Sigmoid colon (tissue), 7 donors: ENCODE results near the gene KRR1. TPM values are rescaled to one million over a fixed set of nuclear protein-coding genes. Genes with fewer than 3 reads are reported as not detected.
"Not testable (repeated sequence)": the region's sequence is repeated elsewhere in the genome, so short reads cannot be mapped to it uniquely, and the experiment has no call there.

Source experiments
- DNase-seq: peaks from one replicate; pipeline ENCODE4 v3.0.0-alpha.2; 2019
- H3K27ac ChIP-seq, 4 donors: fragments of 200-600 bp; sonication (generic); one replicate each; pipeline ENCODE4 v1.5.1; 2016 to 2019; ENCODE audit warnings: mild to moderate bottlenecking in 1 of 4
- H3K27me3 ChIP-seq, 3 donors: fragments of 200-600 bp; sonication (generic); one replicate each; pipeline ENCODE4 v1.5.1; 2019; ENCODE audit warnings: mild to moderate bottlenecking in 1 of 3
- H3K36me3 ChIP-seq, 4 donors: fragments of 200-600 bp; sonication (generic); one replicate each; pipeline ENCODE4 v1.5.1; 2016 to 2019
- H3K4me1 ChIP-seq, 4 donors: fragments of 200-600 bp; sonication (generic); one replicate each; pipeline ENCODE4 v1.5.1; 2017 to 2019
- H3K4me3 ChIP-seq, 4 donors: fragments of 200-600 bp; sonication (generic); one replicate each; pipeline ENCODE4 v1.5.1; 2017 to 2019; ENCODE audit warnings: mild to moderate bottlenecking in 2 of 4, moderate library complexity in 1 of 4
- H3K9me3 ChIP-seq, 4 donors: fragments of 200-600 bp in 3 of 4; sonication (generic) in 3 of 4; one replicate each; pipeline versions ENCODE4 v1.5.1 to v1.6.1; 2013 to 2019
- EP300 ChIP-seq, 4 donors: sonication (generic); formaldehyde crosslinking; IDR thresholded peaks; one replicate each; pipeline ENCODE4 v1.6.1; 2017; ENCODE audit warnings: antibody characterized with exemption in 4 of 4
- POLR2A ChIP-seq, 2 donors: fragments of 450-650 bp; IDR thresholded peaks; one replicate each; pipeline ENCODE4 v1.6.1; 2016; ENCODE audit warnings: antibody characterized with exemption in 2 of 2, mild to moderate bottlenecking in 2 of 2, moderate library complexity in 2 of 2
- POLR2AphosphoS5 ChIP-seq, 4 donors: sonication (generic); formaldehyde crosslinking; IDR thresholded peaks; one replicate each; pipeline ENCODE4 v1.6.1; 2017; ENCODE audit warnings: antibody characterized with exemption in 4 of 4
- WGBS, 2 donors: extraction: QIAGEN DNeasy Blood & Tissue Kit; methylation state at CpG; one replicate each; pipeline ENCODE4 v1.1.7; 2013; 5-methylcytosine and 5-hydroxymethylcytosine counted together
- intact Hi-C: fragments of 100-400 bp; cut with DNase I; formaldehyde crosslinking; loops from one replicate; pipeline ENCODE4 v1.15.1; 2023
- polyA plus RNA-seq, 3 donors: library from polyadenylated mRNA; stranded (reverse); fragments of 200-250 nt; gene quantifications; one replicate each; pipeline ENCODE4 v1.2.3, GENCODE V29; 2013
- total RNA-seq, 4 donors: library from RNA; depleted of rRNA; stranded (reverse); fragments of >200 nt; gene quantifications; one replicate each; pipeline ENCODE4 v1.1.0, GENCODE V29; 2016
- TF ChIP-seq, protein P1 (sequence below), 4 experiments: fragments of 450-650 bp in 3 of 4; fragments of 200-600 bp in 1 of 4; IDR thresholded peaks; one replicate each; pipeline ENCODE4 v1.5.1; 2016 to 2019; ENCODE audit warnings: antibody characterized with exemption in 4 of 4, mild to moderate bottlenecking in 3 of 4, moderate library complexity in 2 of 4
- donor health status: healthy with polysubstance abuse.
- donor health status: Bipolar disorder and iron deficiency.
- donor health status: healthy.

The KRR1 gene
- total and polyA plus RNA-seq, 7 donors: 9.7 to 40.0 (median 20.3) TPM

DNA sequence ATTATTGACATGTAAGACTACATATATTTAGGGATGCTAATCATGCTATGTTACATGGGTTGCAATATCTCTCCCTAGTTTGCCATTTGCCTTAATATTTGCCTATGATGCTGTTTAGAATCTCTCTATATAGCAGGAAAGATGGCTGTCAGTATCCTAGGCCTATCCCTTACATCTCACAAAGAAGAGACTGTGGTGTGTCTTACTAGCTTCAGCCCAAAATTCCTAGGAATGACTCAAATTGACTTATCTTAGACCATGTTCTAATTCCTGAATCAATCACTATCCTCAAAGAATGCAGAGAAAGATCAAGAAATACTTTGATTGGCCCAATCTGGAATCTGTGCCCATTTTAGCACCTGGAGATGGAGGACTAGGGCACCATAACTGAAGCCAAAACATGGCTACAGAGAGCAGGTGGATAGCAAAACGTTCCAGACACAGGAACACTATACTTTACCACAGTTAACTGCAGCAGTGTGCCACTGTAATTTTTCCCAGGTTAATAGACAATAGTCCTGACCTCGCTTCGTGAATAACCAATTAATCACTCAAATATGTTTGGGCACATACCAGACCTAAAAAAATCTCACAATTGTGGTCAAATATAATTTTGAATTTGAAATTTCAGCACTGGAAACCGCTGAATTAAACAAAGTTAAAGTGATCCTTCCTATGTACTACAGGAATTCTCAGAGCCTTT lies 63.6 kb downstream of the KRR1 start:
- TF ChIP-seq POLR2A (IDR thresholded peaks at IDR 0.05): no peak
- TF ChIP-seq EP300 (IDR thresholded peaks at IDR 0.05): no peak
- TF ChIP-seq, protein P1, sequence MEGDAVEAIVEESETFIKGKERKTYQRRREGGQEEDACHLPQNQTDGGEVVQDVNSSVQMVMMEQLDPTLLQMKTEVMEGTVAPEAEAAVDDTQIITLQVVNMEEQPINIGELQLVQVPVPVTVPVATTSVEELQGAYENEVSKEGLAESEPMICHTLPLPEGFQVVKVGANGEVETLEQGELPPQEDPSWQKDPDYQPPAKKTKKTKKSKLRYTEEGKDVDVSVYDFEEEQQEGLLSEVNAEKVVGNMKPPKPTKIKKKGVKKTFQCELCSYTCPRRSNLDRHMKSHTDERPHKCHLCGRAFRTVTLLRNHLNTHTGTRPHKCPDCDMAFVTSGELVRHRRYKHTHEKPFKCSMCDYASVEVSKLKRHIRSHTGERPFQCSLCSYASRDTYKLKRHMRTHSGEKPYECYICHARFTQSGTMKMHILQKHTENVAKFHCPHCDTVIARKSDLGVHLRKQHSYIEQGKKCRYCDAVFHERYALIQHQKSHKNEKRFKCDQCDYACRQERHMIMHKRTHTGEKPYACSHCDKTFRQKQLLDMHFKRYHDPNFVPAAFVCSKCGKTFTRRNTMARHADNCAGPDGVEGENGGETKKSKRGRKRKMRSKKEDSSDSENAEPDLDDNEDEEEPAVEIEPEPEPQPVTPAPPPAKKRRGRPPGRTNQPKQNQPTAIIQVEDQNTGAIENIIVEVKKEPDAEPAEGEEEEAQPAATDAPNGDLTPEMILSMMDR (IDR thresholded peaks at IDR 0.05): no peak
- no peak for TF ChIP-seq POLR2AphosphoS5 (IDR thresholded peaks at IDR 0.05)
- H3K27ac ChIP-seq: no peak overlapping the region
- no peak for DNase-seq
- no peaks in the 10 kb centered on the region for H3K9me3 ChIP-seq
- H3K4me1 ChIP-seq: no peaks in the 10 kb centered on the region
- no peaks in the 10 kb centered on the region for H3K27me3 ChIP-seq
- 74 to 82% methylated on average over 4 of the region's 4 CpGs for WGBS, 2 donors
- H3K4me3 ChIP-seq: no peak overlapping the region
- no peaks in the 10 kb centered on the region for H3K36me3 ChIP-seq
- intact Hi-C loops: no loop called here

DNA sequence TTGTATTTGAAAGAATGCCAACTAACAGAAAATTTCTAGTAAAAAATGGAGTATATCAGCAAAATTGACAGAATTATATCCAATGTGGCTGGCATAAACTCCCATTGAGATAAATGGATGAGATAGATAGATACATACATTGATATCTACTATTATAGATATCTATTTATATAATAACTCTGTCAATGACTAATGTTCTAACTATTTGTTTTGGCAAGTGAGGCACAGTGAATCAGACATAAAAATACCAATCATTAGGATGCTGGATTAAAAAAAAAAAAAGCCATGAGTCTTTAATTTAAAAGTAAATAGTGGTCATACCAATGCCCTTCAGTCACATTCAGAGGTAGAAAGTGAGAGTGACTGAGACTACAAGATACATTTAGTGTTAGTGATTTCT lies 64.6 kb downstream of the KRR1 start:
- DNase-seq: no peak
- Histone ChIP-seq H3K27me3 (no peaks in the 10 kb centered on the region), H3K36me3 (no peaks in the 10 kb centered on the region), H3K27ac (no peak overlapping the region), H3K4me3 (no peak overlapping the region), H3K4me1 (no peaks in the 10 kb centered on the region), H3K9me3 (no peaks in the 10 kb centered on the region)
- intact Hi-C loops: no loop called here
- TF ChIP-seq POLR2AphosphoS5 (IDR thresholded peaks at IDR 0.05) (no peak), EP300 (IDR thresholded peaks at IDR 0.05) (no peak), POLR2A (IDR thresholded peaks at IDR 0.05) (no peak)
- TF ChIP-seq, protein P1 (IDR thresholded peaks at IDR 0.05): no peak

- 69 to 89% methylated on average over 7 of the region's 7 CpGs for WGBS, 2 donors
- H3K4me1 ChIP-seq, H3K27me3 ChIP-seq, H3K27ac ChIP-seq, H3K4me3 ChIP-seq, H3K36me3 ChIP-seq, H3K9me3 ChIP-seq, intact Hi-C loops, DNase-seq: not testable (repeated sequence)
Measured at GRCh38 chr12:75445137-75445507, 66.3 kb downstream of the KRR1 start.

DNA sequence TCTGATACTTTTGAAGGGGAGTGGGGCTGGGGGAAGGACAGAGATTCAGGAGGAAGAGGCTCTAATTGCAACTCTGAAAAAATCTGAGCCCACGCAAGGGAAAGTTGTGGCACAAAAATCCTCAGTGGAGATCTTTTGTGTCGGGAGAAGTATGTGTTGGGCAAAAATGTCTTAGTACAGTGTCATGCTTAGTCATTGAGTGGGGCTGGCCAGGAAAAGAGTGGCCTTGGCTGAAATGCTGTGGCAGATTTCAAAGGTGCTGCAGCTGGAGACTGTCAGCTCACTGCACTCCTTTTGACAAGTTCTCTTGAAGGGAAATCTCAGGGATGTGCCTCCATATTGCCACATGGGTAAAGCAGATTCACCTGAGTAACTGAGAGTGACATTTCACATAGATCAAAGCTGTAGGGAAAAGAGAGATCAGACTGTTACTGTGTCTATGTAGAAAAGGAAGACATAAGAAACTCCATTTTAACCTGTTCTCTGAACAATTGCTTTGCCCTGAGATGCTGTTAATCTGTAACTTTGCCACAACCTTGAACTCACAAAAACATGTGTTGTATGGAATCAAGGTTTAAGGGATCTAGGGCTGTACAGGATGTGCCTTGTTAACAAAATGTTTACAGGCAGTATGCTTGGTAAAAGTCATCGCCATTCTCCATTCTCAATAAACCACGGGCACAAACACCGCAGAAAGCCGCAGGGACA lies 66.8 kb downstream of the KRR1 start:
- WGBS, 2 donors: 84 to 88% methylated on average over 6 of the region's 6 CpGs
- DNase-seq: no peak
- H3K27ac ChIP-seq: no peak overlapping the region
- H3K4me3 ChIP-seq: no peak overlapping the region
- no peaks in the 10 kb centered on the region for H3K27me3 ChIP-seq
- no peaks in the 10 kb centered on the region for H3K36me3 ChIP-seq
- peaks cover 0 to 4% (median 0%) of the 10 kb centered on the region in 4 donors for H3K9me3 ChIP-seq
- intact Hi-C loops: no loop called here
- TF ChIP-seq POLR2AphosphoS5 (IDR thresholded peaks at IDR 0.05): no peak
- no peak for TF ChIP-seq POLR2A (IDR thresholded peaks at IDR 0.05)
- TF ChIP-seq, protein P1 (IDR thresholded peaks at IDR 0.05): no peak
- no peak for TF ChIP-seq EP300 (IDR thresholded peaks at IDR 0.05)
- no peaks in the 10 kb centered on the region for H3K4me1 ChIP-seq

DNA sequence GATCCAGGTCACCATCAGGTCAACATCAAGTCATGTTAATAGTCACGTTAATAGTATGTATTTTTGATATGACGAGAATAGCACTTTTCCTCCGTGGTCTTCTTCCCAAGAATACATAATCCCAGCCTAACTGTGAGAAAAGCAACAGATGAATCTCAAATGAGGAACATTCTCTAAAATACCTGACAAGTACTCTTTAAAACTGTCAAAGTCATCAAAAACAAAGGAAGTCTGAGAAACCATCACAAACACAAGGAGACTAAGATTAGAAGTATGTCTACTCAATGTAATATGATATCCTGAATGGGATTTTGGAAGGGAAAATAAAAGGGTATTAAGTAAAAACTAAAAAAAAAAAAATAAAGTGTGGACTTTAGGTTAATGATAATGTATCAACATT lies 67.7 kb downstream of the KRR1 start:
- intact Hi-C loops: no loop called here
- no peak overlapping the region for H3K27ac ChIP-seq

GRCh38 chr12:75442454-75442853 lies 69.0 kb downstream of the KRR1 start:
- H3K36me3 ChIP-seq, H3K4me3 ChIP-seq, H3K27ac ChIP-seq, intact Hi-C loops, H3K27me3 ChIP-seq, H3K9me3 ChIP-seq, H3K4me1 ChIP-seq, DNase-seq: not testable (repeated sequence)
- WGBS, 2 donors: 20 to 55% methylated on average over 3 of the region's 3 CpGs

More for the DNA sequence above, 67.7 kb downstream of the KRR1 start:
- TF ChIP-seq POLR2A (IDR thresholded peaks at IDR 0.05): no peak
- TF ChIP-seq POLR2AphosphoS5 (IDR thresholded peaks at IDR 0.05): no peak
- TF ChIP-seq, protein P1 (IDR thresholded peaks at IDR 0.05): no peak
- TF ChIP-seq EP300 (IDR thresholded peaks at IDR 0.05): no peak
- DNase-seq: no peak
- Histone ChIP-seq H3K36me3 (no peaks in the 10 kb centered on the region), H3K9me3 (peaks cover 0 to 4% (median 0%) of the 10 kb centered on the region in 4 donors), H3K4me3 (no peak overlapping the region), H3K27me3 (no peaks in the 10 kb centered on the region), H3K4me1 (no peaks in the 10 kb centered on the region)
- 44 to 63% methylated on average over 3 of the region's 3 CpGs for WGBS, 2 donors

DNA sequence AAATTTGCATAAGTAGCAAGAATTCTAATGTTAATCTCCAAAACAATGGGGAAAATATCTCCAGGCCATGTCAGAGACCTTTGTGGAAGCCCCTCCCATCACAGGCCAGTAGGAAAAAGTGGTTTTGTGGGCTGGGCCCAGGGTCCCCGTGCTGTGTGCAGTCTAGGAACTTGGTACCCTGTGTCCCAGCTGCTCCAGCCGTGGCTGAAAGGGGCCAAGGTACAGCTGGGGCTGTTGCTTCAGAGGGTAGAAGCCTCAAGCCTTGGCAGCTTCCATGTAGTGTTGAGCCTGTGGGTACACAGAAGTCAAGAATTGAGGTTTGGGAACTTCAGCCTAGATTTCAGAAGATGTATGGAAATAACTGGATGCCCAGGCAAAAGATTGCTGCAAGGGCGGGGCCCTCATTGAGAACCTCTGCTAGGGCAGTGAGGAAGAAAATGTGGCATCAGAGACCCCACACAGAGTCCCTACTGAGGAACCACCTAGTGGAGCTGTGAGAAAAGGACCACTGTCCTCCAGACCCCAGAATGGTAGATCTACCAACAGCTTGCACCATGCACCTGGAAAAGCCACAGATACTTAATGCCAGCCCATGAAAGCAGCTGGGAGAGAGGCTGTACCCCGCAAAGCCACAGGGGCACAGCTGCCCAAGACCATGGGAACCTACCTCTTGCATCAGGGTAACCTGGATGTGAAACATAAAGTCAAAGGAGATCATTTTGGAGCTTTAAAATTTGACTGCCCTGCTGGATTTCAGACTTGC lies 69.5 kb downstream of the KRR1 start:
- H3K36me3 ChIP-seq, H3K27me3 ChIP-seq, H3K9me3 ChIP-seq, intact Hi-C loops, H3K27ac ChIP-seq, H3K4me3 ChIP-seq, H3K4me1 ChIP-seq, DNase-seq: not testable (repeated sequence)
- 72 to 84% methylated on average over 4 of the region's 4 CpGs for WGBS, 2 donors
